Neural progenitor cell (in vitro differentiated cells): ENCODE results near the gene HLA-DMA. TPM values are rescaled to one million over a fixed set of nuclear protein-coding genes. Genes with fewer than 3 reads are reported as not detected.

ENCODE experiments used
- DNase-seq: peaks from one replicate; pipeline ENCODE4 v3.0.0-alpha.2; 2016; ENCODE audit warnings: low spot score
- H2AFZ ChIP-seq: fragments of 200-600 bp; sonication (generic); replicated peaks from 2 replicates; pipeline ENCODE4 v1.6.1; 2016; ENCODE audit warnings: antibody characterized with exemption
- H3F3A ChIP-seq: fragments of 200-600 bp; sonication (generic); 2 replicates; pipeline ENCODE4 v1.6.1; 2016; ENCODE audit warnings: antibody characterized with exemption, low read depth
- H3K27ac ChIP-seq: fragments of 200-600 bp; sonication (generic); 2 replicates; pipeline ENCODE4 v1.5.1; 2016; ENCODE audit warnings: mild to moderate bottlenecking
- H3K27me3 ChIP-seq: fragments of 200-600 bp; sonication (generic); 2 replicates; pipeline ENCODE4 v1.6.1; 2016; ENCODE audit warnings: mild to moderate bottlenecking, moderate library complexity
- H3K36me3 ChIP-seq: fragments of 200-600 bp; sonication (generic); 2 replicates; pipeline ENCODE4 v1.5.1; 2016
- H3K4me1 ChIP-seq: fragments of 200-600 bp; sonication (generic); 2 replicates; pipeline ENCODE4 v1.6.1; 2016; ENCODE audit warnings: mixed run types
- H3K4me2 ChIP-seq: fragments of 200-600 bp; sonication (generic); 2 replicates; pipeline ENCODE4 v1.6.1; 2016
- H3K4me3 ChIP-seq: fragments of 200-600 bp; sonication (generic); 2 replicates; pipeline ENCODE4 v1.5.1; 2016
- H3K79me2 ChIP-seq: fragments of 200-600 bp; sonication (generic); 2 replicates; pipeline ENCODE4 v1.6.1; 2016; ENCODE audit warnings: low read depth
- H3K9ac ChIP-seq: fragments of 200-600 bp; sonication (generic); 2 replicates; pipeline ENCODE4 v1.6.1; 2016
- H3K9me3 ChIP-seq: fragments of 200-600 bp; sonication (generic); 2 replicates; pipeline ENCODE4 v1.5.1; 2016; ENCODE audit warnings: low read depth
- H4K20me1 ChIP-seq: fragments of 200-600 bp; sonication (generic); 2 replicates; pipeline ENCODE4 v1.6.1; 2016; ENCODE audit warnings: low read depth
- H3K27ac Mint-ChIP-seq: 3 replicates; pipeline ENCODE4 v1.8.0; 2021; ENCODE audit warnings: mixed read lengths
- H3K27me3 Mint-ChIP-seq: 2 replicates; pipeline ENCODE4 v1.8.0; 2022; ENCODE audit warnings: low read depth, mild to moderate bottlenecking, inconsistent platforms, moderate library complexity, mixed read lengths; ENCODE audit not compliant: insufficient read depth
- H3K36me3 Mint-ChIP-seq: 3 replicates; pipeline ENCODE4 v1.8.0; 2021; ENCODE audit warnings: mixed read lengths
- H3K4me1 Mint-ChIP-seq: 3 replicates; pipeline ENCODE4 v1.8.0; 2021; ENCODE audit warnings: mixed read lengths
- H3K4me3 Mint-ChIP-seq: 3 replicates; pipeline ENCODE4 v1.8.0; 2021; ENCODE audit warnings: mild to moderate bottlenecking, moderate library complexity, mixed read lengths
- H3K9me3 Mint-ChIP-seq: 3 replicates; pipeline ENCODE4 v1.8.0; 2020; ENCODE audit warnings: mixed read lengths
- CTCF ChIP-seq: fragments of 200-600 bp; sonication (generic); IDR thresholded peaks from 2 replicates; pipeline ENCODE4 v1.5.1; 2017; ENCODE audit warnings: antibody characterized with exemption, mild to moderate bottlenecking
- EZH2 ChIP-seq: fragments of 200-600 bp; sonication (generic); IDR thresholded peaks from 2 replicates; pipeline ENCODE4 v1.6.1; 2017; ENCODE audit warnings: antibody characterized with exemption, mild to moderate bottlenecking, moderate library complexity
- EZH2phosphoT487 ChIP-seq: fragments of 200-600 bp; sonication (generic); IDR thresholded peaks from 2 replicates; pipeline ENCODE4 v1.6.1; 2017; ENCODE audit warnings: antibody characterized with exemption
- total RNA-seq: library from RNA; depleted of rRNA; stranded (reverse); fragments of >200 nt; gene quantifications from 2 replicates; pipeline ENCODE4 v1.2.3, GENCODE V29; 2015; ENCODE audit warnings: low replicate concordance

Gene HLA-DMA
- total RNA-seq, 1 donor from 2014 or later: 11.9 TPM

GRCh38 chr6:32967151-32968091 is 14.5 kb upstream of the HLA-DMA start:
- Histone ChIP-seq H3K9me3 (no peaks in the 10 kb centered on the region), H3K4me2 (peak overlapping the region; percentile 82), H3K79me2 (peaks cover 60% of the 10 kb centered on the region), H3F3A (peaks cover 44% of the 10 kb centered on the region), H3K27me3 (no peaks in the 10 kb centered on the region), H3K9ac (peak overlapping the region; percentile 40), H3K27ac (peak overlapping the region; percentile 100), H3K4me3 (peak overlapping the region; percentile 68), H3K4me1 (peaks cover 10% of the 10 kb centered on the region), H4K20me1 (peaks cover 13% of the 10 kb centered on the region), H2AFZ (peak overlapping the region; percentile 19), H3K36me3 (no peaks in the 10 kb centered on the region)
- Mint-ChIP-seq H3K27me3 (peaks cover 11% of the 10 kb centered on the region), H3K27ac (peak overlapping the region; percentile 64), H3K4me1 (peaks cover 21% of the 10 kb centered on the region), H3K4me3 (peak overlapping the region; percentile 92), H3K36me3 (peaks cover 2% of the 10 kb centered on the region), H3K9me3 (no peaks in the 10 kb centered on the region)
- peak; percentile 70 for DNase-seq
- peak; percentile 59 for TF ChIP-seq CTCF
- TF ChIP-seq EZH2phosphoT487: no peak

GRCh38 chr6:32964776-32965175 is 11.9 kb upstream of the HLA-DMA start:
- Mint-ChIP-seq H3K4me3 (no peak overlapping the region), H3K36me3 (peaks cover 3% of the 10 kb centered on the region), H3K9me3 (peaks cover 7% of the 10 kb centered on the region), H3K27ac (no peak overlapping the region), H3K4me1 (peaks cover 21% of the 10 kb centered on the region), H3K27me3 (peaks cover 3% of the 10 kb centered on the region)
- TF ChIP-seq EZH2phosphoT487: no peak
- no peak for TF ChIP-seq CTCF
- TF ChIP-seq EZH2: no peak
- Histone ChIP-seq H2AFZ (no peak overlapping the region), H3K4me3 (no peak overlapping the region), H3K27me3 (no peaks in the 10 kb centered on the region), H3K9ac (no peak overlapping the region), H3K27ac (no peak overlapping the region), H4K20me1 (peaks cover 9% of the 10 kb centered on the region), H3K4me1 (peaks cover 10% of the 10 kb centered on the region), H3K4me2 (no peak overlapping the region), H3K9me3 (peaks cover 4% of the 10 kb centered on the region), H3F3A (peaks cover 20% of the 10 kb centered on the region), H3K79me2 (peaks cover 54% of the 10 kb centered on the region), H3K36me3 (no peaks in the 10 kb centered on the region)
- DNase-seq: no peak

GRCh38 chr6:32963866-32964265 is 11.0 kb upstream of the HLA-DMA start:
- H3K4me3 ChIP-seq: no peak overlapping the region
- peaks cover 21% of the 10 kb centered on the region for H3K4me1 Mint-ChIP-seq
- no peak overlapping the region for H3K4me2 ChIP-seq
- H3K9ac ChIP-seq: no peak overlapping the region
- no peaks in the 10 kb centered on the region for H3K36me3 ChIP-seq
- no peak overlapping the region for H3K27ac ChIP-seq
- H3K9me3 ChIP-seq: peaks cover 4% of the 10 kb centered on the region
- no peak overlapping the region for H3K4me3 Mint-ChIP-seq
- DNase-seq: no peak
- peaks cover 7% of the 10 kb centered on the region for H3K9me3 Mint-ChIP-seq
- peaks cover 9% of the 10 kb centered on the region for H4K20me1 ChIP-seq
- H3K27ac Mint-ChIP-seq: no peak overlapping the region
- peaks cover 45% of the 10 kb centered on the region for H3K79me2 ChIP-seq
- no peaks in the 10 kb centered on the region for H3K27me3 ChIP-seq
- H3K36me3 Mint-ChIP-seq: peaks cover 3% of the 10 kb centered on the region
- peaks cover 10% of the 10 kb centered on the region for H3K4me1 ChIP-seq
- TF ChIP-seq EZH2phosphoT487 (no peak), EZH2 (no peak), CTCF (no peak)
- H3K27me3 Mint-ChIP-seq: peaks cover 3% of the 10 kb centered on the region
- H3F3A ChIP-seq: peaks cover 11% of the 10 kb centered on the region
- H2AFZ ChIP-seq: no peak overlapping the region
